Osteocyte (in vitro differentiated cells): ENCODE data around the gene SH3BP2. TPM values are rescaled to one million over a fixed set of nuclear protein-coding genes. Genes with fewer than 3 reads are reported as not detected.

ENCODE experiments used
- DNase-seq: peaks from one replicate; pipeline ENCODE4 v3.0.0; 2021; ENCODE audit warnings: mixed read lengths; ENCODE audit not compliant: unreplicated experiment; ENCODE audit errors: extremely low spot score
- H3K27ac Mint-ChIP-seq: one replicate; pipeline ENCODE4 v1.8.0; 2021; ENCODE audit warnings: mild to moderate bottlenecking, mixed read lengths; ENCODE audit not compliant: unreplicated experiment
- H3K27me3 Mint-ChIP-seq: one replicate; pipeline ENCODE4 v1.8.0; 2021; ENCODE audit warnings: mixed read lengths; ENCODE audit not compliant: unreplicated experiment
- H3K36me3 Mint-ChIP-seq: one replicate; pipeline ENCODE4 v1.8.0; 2021; ENCODE audit warnings: mixed read lengths; ENCODE audit not compliant: unreplicated experiment
- H3K4me1 Mint-ChIP-seq: one replicate; pipeline ENCODE4 v1.8.0; 2021; ENCODE audit warnings: mixed read lengths; ENCODE audit not compliant: unreplicated experiment
- H3K4me3 Mint-ChIP-seq: one replicate; pipeline ENCODE4 v1.8.0; 2021; ENCODE audit warnings: mild to moderate bottlenecking, moderate library complexity, mixed read lengths; ENCODE audit not compliant: unreplicated experiment
- H3K9me3 Mint-ChIP-seq: one replicate; pipeline ENCODE4 v1.8.0; 2021; ENCODE audit warnings: mixed read lengths; ENCODE audit not compliant: unreplicated experiment
- total RNA-seq: library from RNA; stranded (reverse); gene quantifications from 2 replicates; pipeline ENCODE4 v1.2.1, GENCODE V29; 2021
- TF ChIP-seq, protein P1 (sequence below): fragments of 200-600 bp; sonication (generic); IDR thresholded peaks from 2 replicates; pipeline ENCODE4 v1.5.0; 2021; ENCODE audit warnings: antibody characterized with exemption, mild to moderate bottlenecking, moderate library complexity

SH3BP2 gene
- total RNA-seq, 1 donor from 2014 or later = 110 TPM

DNA sequence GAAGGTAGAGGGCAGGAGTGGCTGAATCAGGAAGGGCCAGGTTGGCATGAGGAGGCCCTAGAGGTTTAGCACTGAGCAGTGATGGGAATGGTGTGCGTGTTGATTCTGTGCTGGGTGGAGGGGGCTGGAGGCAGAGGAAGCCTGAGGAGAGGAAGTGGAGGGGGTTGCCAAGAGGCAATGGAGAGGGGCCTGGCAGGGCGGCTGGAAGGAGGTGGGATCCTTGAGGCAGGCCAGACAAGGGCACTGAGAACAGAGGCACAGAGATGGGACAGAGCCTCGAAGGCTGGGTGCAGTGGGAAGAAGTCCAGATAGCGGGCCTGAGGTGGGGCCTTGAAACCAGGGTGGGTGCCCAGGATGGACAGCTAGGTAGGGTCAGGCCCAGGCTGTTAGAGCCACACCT is 24.3 kb downstream of the SH3BP2 start:
- TF ChIP-seq, protein P1, sequence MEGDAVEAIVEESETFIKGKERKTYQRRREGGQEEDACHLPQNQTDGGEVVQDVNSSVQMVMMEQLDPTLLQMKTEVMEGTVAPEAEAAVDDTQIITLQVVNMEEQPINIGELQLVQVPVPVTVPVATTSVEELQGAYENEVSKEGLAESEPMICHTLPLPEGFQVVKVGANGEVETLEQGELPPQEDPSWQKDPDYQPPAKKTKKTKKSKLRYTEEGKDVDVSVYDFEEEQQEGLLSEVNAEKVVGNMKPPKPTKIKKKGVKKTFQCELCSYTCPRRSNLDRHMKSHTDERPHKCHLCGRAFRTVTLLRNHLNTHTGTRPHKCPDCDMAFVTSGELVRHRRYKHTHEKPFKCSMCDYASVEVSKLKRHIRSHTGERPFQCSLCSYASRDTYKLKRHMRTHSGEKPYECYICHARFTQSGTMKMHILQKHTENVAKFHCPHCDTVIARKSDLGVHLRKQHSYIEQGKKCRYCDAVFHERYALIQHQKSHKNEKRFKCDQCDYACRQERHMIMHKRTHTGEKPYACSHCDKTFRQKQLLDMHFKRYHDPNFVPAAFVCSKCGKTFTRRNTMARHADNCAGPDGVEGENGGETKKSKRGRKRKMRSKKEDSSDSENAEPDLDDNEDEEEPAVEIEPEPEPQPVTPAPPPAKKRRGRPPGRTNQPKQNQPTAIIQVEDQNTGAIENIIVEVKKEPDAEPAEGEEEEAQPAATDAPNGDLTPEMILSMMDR = no peak
- Mint-ChIP-seq H3K4me3 (peak overlapping the region; percentile 71), H3K36me3 (peaks cover 18% of the 10 kb centered on the region), H3K9me3 (peaks cover 6% of the 10 kb centered on the region), H3K27ac (peak overlapping the region; percentile 57), H3K4me1 (peaks cover 41% of the 10 kb centered on the region), H3K27me3 (no peaks in the 10 kb centered on the region)
- no peak for DNase-seq

DNA sequence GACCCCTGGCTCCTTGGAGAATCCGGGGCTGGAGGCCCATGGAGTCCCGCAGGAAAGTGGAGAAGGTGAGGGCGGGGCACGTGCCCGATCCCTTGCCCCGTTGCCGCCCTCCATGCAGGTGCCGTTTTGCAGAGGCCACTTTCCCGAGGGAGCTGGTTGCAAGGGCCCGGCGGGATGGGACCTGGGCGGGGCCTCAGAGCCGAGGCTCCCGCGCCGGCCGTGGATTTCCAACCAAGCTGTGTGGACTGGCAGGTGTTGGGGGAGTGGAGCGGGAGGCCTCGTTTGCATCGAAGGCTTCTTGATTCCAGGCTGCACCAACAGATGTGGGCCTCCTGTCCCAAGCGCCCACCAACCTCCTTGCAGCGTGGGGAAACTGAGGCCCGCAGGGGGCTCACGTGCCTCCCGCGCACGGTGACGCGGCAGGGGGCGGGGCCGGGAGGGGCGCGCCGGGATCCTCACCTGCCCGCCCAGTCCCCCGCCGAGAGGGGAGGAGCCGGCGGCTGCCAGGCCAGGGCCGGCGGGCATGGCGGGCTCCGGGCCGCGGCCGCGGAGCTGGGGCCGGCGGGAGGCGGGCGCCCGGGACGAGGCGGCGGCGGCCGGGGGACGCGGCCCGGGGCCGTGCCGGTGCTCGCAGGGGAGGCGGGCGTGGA is 24.9 kb downstream of the SH3BP2 start:
- DNase-seq = no peak
- Mint-ChIP-seq H3K4me1 (peaks cover 35% of the 10 kb centered on the region), H3K4me3 (peak overlapping the region; percentile 71), H3K27ac (peak overlapping the region; percentile 57), H3K27me3 (no peaks in the 10 kb centered on the region), H3K9me3 (peaks cover 6% of the 10 kb centered on the region), H3K36me3 (peaks cover 23% of the 10 kb centered on the region)
- TF ChIP-seq, protein P1 = no peak

DNA sequence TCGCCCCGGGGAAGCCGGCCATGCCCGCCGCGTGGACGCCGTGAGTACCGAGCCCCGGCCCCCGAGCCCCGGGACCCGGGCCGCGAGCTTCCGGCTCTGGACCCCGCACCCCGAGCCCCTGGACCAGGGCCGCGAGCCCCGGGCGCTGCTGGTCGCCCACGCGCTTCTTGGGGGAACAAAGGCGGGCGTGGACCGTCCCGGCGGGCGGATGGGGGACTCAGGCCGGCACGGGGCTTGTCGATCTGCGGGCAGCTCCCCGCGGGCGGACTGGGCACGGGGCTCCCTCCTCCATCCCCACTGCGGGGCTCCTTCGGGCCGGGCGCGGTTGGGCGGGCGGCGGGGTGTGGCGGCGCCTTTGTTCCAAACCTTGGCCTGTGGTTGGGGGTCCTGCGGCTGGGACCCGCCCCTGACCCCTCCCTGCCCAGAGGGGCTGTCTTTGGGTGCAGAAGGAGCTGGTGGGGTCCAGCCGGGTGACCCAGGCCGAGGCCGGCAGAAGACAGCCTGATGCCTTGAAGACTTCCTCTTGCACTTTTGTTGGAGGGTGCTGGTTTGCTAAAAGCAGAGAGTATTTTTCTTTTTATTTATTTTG is 25.6 kb downstream of the SH3BP2 start:
- Mint-ChIP-seq H3K4me3 (peak overlapping the region; percentile 68), H3K36me3 (peaks cover 26% of the 10 kb centered on the region), H3K27me3 (no peaks in the 10 kb centered on the region), H3K4me1 (peaks cover 29% of the 10 kb centered on the region), H3K9me3 (peaks cover 6% of the 10 kb centered on the region), H3K27ac (no peak overlapping the region)
- DNase-seq = no peak
- TF ChIP-seq, protein P1 = no peak

DNA sequence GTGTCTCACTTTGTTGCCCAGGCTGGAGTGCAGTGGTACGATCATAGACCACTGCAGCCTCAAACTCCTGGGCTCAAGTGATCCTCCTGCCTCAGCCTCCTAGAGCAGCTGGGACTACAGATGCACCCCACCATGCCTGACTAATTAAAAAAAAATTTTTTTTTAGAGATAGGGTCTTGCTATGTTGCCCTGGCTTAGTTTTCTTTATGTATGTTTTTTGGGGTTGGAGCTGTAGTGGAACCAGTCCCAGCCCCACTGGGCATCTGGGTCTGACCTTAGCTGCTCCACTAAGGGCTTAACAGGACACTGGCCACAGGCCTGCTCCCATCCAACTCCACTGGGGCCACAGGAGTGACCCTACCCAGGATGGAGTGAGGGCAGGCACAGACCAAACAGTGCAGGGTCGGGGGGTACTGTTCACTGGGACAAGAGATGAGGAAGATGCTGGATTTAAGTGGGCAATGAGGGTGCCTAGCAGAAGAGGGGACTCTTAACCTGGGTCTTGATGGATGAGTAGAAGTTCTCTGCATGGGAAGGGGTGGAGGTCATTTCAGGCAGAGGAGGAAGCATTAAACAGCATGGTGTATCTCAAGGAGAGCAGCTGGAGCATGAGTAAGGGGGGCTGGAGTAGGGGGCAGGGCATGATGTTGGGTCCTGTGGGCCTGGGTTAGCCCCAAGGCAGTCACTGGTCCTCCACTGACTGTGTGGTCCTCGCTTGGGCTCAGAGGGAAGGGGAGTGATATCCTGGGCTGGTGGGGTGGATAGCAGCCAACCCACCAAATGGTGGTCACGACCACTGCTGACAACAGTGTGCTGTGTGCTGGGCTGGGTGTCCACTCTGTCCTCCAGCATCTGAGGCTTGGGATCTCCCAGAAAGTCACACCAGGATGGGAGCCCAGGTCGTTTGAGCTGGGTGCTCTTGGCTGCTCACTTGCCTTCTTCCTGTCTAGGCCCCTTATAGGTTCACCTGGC is 26.6 kb downstream of the SH3BP2 start:
- TF ChIP-seq, protein P1 = no peak
- Mint-ChIP-seq H3K9me3 (peaks cover 6% of the 10 kb centered on the region), H3K27me3 (no peaks in the 10 kb centered on the region), H3K36me3 (peaks cover 28% of the 10 kb centered on the region), H3K4me3 (peak overlapping the region; percentile 68), H3K4me1 (peaks cover 23% of the 10 kb centered on the region), H3K27ac (peak overlapping the region; percentile 45)
- no peak for DNase-seq
